NCI-H2081 (cell line): ENCODE data around the gene MRFAP1L1.
"Not testable (repeated sequence)": the region's sequence is repeated elsewhere in the genome, so short reads cannot be mapped to it uniquely, and the experiment has no call there.

Source experiments
- DNase-seq, 2 experiments: peaks; one replicate each; lab custom pipeline; 2025; lab: John Stamatoyannopoulos, UW

MRFAP1L1 gene

DNA sequence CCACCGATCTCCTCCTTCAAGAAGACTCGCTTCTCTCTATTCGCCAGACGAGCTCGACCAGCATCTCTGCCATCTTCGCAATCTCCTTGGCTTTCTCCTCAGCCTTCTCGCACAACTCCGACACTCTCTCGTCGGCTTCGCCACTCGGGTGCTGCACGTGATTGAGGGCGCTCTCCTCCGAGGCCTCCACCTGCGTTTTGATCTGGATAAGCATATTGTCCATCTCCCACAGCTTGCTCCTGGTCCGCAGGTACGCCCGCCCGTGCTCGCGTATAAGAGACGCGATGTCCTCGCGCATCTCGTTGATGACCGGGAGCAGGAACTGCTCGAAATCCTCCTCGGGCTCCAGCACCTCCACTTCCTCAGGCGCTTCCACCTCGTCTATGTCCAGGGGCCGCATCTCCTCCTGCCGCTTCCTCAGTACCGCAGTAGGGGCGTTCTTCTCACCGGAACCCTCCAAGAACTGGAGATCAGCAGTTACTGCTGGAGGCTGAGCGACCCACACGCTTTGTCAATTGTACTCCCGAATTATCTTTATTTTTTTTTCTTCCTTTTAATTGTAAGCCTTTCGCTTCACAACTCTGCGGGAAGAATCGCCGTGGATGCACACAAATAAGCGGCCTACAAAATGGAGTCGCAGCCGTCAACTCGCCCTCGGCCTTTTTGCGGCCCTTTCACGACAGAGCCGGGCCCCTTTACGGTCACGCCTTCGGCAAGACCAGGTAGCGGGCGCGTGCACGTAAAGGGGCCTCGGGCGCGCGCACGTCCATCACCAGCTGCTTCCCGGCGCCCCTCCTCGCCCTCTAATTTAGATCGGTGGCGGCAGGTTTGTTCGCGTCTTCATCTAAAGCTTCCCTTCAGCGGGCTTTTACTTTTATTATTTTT lies at the start of gene MRFAP1L1:
Gene MRFAP1L1 (minus strand): TSS at position 636 of the 885 bp plus-strand sequence. CDS start 236 bp downstream, at position 400.
- peak; percentile 97 to 99 for DNase-seq

DNA sequence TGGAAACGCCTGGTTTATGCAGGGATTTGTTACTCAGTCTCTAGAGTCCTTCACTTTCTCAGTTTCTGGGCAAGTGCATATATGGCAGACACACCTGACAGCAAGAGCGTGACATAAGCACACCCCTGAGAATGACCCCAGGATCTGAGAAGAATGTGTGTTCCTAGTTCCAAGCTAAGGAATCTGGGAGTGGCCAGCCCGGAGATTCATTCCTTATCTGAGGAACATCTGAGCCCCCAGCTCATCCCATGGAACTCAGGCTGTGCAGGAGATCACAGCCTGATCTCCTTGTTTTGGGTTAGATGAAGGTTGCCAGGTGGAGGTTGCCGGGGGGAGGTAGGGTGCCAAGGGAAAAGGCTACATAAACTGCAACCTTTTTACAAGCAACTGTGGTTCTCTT lies 49.1 kb upstream of the MRFAP1L1 start:
- DNase-seq: no peak

DNA sequence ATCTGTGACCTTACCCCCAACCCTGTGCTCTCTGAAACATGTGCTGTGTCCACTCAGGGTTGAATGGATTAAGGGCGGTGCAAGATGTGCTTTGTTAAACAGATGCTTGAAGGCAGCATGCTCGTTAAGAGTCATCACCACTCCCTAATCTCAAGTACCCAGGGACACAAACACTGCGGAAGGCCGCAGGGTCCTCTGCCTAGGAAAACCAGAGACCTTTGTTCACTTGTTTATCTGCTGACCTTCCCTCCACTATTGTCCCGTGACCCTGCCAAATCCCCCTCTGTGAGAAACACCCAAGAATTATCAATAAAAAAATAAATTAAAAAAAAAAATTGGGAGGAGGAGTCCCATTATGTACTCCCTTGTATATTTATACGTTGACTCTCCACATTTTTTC lies 46.7 kb upstream of the MRFAP1L1 start:
- DNase-seq: not testable (repeated sequence)

DNA sequence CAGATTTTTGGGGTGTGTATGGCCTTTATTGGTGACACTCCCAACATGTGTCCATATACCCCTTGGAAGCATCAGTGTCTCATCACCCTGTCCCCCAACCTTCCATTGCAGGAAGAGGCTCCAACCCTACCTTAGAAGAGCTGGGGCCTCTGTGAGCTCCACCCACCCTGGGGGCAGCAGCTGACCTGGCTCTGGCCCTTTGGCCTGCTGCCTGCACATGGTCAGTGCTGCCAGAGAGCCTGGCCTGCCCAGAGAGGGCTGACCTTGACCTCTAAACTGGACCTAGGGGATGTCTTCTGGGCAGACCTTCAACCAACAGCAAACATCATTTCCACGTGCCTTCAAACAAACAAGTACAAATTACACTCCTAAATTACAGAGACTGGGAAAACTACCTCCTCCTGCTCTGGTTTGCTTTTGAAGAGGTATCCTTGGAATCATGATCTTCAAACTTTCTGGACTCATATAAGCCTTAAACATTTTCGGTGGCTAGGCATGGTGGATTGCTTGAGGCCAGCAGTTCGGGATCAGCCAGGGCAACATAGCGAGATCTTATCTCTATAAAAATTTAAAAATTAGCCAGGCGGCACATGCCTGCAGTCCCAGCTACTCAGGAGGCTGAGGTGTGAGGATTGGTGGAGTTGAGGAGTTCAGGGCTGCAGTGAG lies 45.6 kb upstream of the MRFAP1L1 start:
- DNase-seq: no peak

DNA sequence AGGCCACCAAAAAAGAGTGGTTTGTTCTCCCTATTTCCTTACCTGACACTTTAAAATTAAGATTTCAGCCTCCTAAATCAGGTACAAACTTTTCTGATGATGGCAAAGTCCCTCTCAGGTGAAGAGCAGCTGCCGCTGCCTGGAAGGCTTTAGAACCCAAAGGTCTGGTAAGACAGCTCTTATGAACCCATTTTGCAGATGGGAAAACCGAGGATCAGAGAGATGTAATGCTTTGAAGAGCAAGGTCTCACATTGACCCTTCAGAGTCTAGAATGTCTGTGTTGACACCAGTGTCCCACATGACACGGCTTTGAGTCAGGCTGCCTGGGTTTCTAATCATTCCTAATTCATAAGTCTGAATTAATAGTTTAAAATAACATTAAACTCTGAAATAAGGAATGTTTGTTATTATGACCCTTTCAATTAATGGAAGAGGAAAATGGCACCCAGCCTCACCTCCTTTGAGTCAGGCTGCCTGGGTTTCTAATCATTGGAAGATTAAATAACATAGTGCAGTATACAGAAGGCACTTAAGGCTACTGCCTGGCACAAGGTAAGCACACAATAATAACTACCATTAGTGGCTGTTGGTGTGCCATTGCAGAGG lies 44.9 kb upstream of the MRFAP1L1 start:
- DNase-seq: no peak

DNA sequence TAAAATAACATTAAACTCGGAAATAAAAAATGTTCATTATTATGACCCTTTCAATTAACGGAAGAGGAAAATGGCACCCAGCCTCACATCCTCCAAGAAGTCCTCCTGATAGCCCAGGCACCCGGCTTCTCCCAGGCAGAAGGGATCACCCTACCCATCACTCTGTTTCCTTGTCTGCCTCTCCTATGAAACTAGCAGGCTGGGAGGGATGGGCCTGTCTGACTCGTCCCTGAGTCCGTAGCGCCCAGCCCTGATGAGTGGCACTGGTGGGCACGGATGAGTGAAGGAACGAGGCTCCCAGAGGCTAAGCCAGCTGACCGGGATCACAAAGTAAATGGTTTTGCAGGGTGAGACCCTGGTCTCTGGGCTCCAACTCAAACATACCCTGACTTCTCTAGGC lies 44.2 kb upstream of the MRFAP1L1 start:
- DNase-seq: no peak

DNA sequence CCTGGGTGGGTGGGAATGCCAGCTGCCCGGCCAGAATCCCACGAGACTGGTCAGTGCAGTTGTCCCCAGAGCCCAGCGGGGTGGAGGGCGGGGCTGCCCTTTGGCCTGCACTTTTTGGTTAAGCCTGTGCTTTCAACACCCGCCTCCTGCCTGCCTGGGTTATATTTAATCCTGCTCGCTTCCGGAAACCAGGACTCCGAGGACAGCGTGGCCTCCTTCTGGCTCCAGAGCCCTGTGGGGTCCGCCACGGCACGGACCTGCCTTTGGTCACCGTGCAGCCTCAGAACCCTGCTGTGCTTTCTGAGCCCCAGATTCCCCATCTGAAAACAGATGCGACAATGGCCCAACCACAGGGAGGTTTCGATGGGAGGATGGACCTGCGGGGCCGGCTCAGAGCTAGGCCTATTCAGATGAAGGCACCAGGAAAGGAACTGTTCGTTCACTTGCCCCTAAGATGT lies 43.5 kb upstream of the MRFAP1L1 start:
- no peak for DNase-seq

DNA sequence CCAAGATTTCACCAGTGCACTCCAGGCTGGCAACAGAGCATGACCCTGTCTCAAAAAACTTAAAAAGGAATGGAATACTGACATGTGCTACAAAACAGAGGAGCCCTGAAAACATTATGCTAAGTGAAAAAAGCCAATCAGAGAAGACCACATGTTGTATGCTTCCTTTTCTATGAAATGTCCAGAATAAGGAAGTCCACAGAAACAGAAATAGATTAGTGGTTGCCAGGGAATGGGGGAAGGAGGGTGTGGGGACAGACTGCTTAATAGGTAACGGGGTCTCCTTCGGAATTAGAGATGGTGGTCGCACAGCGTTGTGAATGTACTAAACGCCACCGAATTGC lies 42.8 kb upstream of the MRFAP1L1 start:
- no peak for DNase-seq

DNA sequence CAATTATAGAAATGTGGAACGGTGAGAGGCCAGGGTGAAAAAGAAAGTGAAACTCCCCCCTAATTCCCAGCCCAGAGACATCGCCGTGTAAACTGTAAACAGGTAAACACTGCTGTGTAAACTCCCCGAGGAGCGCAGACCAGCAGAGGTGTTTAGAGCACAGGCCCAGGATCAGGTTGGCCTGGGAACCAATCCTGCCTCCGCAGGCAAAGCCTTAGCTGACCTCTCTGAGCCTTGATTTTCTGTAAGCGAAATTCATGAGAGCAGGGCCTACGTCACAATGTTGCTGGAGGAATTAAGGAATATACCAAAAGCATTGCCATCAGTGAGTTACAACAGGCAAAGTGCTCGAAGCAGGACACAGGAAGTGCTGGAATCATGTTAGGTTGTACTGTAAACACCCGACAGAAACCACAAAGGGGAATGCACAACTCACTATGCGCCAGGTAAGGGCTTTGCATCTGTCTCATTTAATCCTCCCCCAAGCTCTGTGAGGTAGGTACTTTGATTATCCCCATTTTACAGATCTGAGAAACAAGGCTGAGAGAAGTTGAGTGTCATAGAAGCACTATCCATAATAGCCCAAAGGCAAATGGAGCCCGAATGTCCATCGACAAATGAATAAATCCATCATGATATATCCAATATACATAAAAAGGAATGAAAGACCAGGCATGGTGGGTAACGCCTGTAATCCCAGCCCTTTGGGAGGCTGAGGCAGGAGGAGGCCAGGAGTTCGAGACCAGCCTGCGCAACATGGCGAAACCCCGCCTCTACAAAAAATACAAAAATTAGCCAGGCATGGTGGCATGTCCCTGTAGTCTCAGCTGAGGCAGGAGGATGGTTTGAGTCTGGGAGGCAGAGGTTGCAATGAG lies 42.2 kb upstream of the MRFAP1L1 start:
- DNase-seq: peak in 1 of 2 experiments; percentile 16

DNA sequence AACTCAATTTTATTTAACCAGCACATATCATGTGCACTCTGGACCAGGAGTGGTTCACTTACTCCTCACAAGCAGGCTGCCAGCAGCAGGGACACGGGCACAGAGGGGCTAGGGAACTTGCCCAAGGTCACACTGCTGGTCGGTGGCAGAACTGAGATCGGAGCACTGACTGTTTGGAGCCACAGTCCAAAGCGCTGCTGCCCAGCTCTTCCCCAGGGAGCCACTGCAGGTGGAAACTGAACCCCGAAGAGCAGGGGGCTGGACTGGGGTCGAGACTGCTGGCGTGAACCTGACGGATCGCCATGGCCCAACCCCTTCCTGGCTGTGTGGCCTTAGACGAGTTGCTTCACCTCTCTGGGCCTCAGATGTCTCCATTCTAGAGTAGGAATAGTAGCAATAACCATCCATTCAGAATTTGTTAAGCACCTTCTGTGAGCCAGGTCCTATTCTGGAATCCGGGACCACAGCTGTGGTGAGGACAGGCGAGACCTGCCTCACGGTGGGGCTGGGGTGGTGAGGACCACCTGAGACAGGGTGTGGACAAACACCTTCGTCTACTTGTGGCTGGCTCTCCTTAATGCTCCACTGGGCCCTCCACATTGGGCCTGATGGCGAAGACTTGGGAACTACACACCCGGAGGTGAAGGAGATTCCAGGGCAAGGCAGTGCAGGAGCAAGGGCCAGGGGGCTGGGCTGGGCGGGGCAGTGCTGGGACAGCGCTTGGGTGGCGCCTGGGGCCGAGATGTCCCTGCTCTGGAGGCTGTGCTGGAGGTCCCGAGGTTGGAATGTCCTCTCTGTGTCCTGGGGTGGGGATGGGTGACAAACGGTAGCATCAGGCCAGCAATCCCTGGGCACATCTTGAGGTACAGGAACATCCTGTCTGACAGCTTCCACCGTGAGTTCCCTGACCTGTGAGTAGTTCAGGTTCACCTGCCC lies 40.9 kb upstream of the MRFAP1L1 start:
- no peak for DNase-seq

DNA sequence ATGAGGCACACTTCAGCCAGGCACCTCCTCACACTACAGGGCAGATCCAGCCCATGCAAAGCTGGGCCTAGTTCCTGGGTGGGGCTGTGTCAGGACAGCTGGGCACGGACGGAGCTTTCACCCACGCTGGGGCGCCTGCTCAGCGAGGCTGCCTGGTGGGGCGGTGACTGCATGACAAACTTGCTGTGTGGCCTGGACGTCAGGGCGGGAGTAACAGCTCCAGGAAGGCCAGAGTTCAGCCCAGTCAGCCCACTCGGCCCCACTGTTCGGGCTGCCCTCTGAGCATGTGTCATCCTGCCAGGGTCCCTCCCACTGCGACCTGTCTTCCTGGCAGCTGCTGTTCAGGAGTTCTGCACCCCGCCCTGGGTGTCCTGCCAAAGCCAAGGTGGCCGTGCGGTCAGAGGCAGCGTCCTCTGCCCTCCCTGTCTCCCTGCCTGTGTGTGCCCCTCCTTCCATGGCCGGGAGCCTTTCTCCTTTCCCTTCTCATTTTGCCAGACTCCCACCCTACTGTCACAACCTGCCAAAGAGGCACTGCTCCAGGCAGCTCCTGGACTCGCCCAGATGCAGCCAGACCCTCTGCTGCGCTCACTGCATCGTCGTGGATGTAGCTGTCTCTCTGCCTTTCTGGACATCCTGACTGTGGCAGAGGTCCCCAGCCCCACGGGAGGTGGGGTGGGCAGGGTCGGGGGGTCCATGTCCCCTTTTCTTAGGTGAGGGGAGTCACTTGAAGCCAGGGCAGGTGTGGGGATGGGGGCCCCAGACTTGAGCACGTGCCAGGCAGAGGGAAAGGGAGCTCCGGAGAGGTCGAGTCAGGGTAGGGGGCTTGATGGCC lies 39.9 kb upstream of the MRFAP1L1 start:
- DNase-seq: no peak

DNA sequence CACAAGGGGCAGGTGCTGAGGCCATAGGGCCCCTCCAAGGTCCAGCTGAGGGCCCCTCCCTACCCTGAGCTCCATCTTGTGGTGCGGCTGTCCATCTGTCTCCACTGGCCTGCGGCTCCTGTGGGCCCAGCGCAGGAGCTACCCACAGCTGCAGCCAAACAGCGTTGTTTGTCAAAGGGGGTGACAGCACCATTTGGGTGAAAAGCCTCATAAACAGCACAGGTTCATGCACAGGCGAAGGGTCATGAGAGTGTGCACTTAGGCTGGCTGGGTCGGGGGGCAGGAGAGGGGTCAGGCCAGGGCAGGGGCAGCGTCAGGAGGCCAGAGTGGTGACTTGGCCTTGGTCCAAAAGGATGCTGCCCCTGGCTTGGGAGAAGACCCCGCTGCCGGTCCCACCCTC lies 38.6 kb upstream of the MRFAP1L1 start:
- no peak for DNase-seq

DNA sequence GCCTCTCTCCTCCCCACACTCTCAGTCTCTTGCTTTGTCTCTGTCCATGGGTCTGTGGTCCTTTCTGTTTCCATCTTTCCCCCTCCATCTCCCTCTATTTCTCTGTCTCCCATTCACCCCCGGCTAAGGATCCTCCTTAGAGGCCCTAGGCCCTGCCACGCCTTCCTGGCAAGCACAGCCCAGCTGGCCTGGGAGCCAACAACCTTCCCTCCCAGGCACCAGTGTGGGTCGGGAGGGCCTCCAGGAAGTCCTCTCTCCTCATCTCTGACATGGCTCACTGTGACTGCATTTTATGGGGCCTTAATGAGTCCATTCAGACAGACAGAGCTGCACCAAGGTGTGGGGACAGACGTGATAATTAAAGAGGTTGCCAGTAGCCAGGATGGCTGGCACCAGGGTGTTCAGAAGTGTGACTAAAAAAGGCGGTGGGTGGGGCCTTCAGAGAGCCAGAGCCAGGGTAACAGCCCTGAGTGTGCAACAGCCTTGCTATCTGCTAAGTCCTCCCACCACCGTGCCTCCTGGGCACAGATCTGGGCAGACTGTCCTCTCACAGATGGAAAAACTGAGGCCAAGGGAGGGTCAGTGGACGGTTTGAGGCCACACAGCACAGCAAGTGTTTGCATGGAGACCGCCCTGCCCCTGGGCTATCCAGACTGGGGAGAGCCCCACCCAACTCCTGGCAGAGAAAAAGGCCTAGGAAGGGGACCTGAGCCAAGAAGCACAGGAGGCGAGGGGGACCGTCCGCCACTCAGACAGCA lies 37.8 kb upstream of the MRFAP1L1 start:
- peak; percentile 79 to 93 for DNase-seq

DNA sequence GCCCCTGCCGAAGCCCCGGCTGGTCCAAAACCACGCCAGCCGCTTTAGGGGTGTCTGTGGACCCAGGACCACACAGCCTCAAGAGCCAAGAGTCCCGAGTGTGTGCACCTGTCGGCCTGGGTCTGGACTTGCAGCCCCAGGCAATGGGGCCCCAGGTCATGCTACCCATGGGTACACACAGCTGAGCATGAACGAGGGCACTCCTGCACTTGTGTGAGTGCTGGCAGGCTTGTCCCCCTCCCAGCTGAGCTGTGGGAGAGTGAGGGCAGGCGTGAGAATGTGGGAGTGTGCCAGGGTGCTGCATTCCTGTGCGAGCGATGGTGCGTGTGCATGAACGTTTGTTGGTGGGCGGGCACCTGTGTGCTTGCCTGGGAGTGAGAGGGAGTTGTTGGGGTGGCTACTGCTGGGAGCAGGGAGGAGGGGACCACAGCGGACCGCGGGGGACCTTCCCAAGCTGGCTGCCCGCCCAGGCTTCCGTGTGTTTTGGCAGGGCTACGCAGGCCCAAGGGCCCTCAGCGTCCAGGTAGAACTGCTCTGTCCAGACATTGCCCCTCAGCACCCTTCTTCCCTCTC lies 37.1 kb upstream of the MRFAP1L1 start:
- DNase-seq: peak; percentile 87 to 94

DNA sequence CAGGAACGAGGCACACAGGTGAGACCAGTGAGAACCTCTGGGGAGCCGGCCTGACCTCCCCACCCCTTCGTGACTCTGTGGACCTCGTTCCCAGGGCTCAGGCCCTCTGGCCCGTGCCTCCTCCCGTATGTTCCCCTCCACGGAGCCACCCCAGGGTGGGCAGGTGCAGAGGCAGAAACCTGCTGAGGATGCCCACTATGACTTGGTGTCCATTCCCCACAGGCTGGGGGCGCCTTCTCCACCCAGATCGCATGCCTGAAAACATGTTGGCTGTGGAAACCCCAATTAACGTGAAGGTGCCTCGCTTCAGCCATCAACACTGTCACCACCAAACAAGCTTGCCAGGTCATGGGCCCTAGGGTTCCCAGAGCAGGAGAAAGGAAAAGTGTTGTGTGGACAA lies 33.3 kb upstream of the MRFAP1L1 start:
- no peak for DNase-seq

DNA sequence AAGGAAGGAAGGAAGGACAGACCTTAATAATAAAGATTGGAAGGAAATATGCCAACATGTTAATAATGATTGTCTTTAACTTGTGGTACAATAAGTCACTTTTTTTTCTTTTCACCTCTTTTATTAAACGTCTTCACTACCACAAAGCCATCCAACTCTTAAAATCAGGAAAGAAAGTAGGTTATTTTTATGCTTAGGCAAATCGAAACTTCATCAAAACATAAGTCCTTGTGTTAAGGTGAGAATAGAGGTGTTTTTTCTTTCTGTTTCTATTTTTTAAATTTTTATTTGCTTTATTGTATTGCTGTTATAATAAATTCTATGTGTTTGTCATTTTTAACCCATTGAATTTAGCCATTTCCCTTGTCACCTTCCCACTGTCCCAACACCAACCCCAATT lies 32.8 kb upstream of the MRFAP1L1 start:
- no peak for DNase-seq

DNA sequence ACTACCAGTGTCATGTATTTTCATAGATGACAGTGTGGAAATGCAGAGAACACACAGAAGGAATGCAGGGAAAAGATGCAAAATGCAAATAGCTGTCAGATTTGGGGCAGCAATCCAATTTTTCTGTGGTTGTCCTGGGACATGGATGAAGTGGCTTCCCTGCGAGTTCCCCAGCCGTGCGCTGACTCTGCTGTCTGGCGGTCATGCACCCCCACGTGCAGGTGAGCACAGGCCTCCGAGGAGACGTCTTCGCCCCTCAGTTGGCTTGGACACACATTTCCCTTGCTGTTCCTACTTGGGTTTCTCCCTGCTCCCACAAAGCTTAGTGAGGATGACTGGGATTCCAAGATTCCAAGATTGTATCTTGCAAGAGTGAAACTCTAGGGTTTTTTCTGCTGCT lies 30.7 kb upstream of the MRFAP1L1 start:
- no peak for DNase-seq

DNA sequence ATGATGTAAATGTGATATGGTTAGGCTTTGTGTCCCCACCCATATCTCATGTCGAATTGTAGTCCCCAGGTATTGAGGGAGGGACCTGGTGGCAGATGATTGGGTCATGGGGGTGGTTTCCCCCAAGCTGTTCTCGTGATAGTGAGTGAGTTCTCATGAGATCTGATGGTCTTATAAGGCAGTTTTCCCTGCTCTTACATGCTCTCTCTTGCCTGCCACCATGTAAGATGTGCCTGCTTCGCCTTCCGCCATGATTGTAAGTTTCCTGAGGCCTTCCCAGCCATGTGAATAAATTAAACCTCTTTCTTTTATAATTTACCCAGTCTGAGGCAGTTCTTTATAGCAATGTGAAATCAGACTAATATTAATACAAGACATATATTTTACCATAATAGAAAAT lies 30.3 kb upstream of the MRFAP1L1 start:
- DNase-seq: no peak
